ENCODE data around the gene RAB35. TPM values are rescaled to one million over a fixed set of nuclear protein-coding genes. Genes with fewer than 3 reads are reported as not detected.

Gene RAB35
- total RNA-seq, 1 donor from 2014 or later = 44.4 TPM

DNA sequence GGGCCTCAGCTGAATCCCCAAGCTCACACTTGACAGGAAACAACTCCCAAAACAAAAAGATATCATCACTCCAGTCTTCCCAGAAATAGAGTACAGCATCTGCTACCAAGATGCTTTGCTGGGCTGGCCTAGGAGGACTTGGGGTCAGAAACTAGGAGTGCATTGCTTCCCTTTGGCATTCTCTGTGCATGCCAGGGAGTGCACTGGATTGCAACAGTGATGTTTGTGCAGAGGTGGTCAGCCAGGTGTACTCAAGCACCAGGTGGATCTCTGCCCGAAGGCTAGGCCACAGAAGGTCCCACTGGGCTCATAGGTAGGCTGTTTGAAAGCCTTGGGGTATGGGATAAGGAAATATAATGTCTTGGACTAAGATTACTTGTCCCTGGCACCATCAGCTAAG is 51.1 kb downstream of the RAB35 start:
- no peaks in the 10 kb centered on the region for H3K9me3 Mint-ChIP-seq (ENCODE audit: low read depth)
- H3K4me3 Mint-ChIP-seq (ENCODE audit: unreplicated experiment) = no peak overlapping the region
- TF ChIP-seq, protein P1, sequence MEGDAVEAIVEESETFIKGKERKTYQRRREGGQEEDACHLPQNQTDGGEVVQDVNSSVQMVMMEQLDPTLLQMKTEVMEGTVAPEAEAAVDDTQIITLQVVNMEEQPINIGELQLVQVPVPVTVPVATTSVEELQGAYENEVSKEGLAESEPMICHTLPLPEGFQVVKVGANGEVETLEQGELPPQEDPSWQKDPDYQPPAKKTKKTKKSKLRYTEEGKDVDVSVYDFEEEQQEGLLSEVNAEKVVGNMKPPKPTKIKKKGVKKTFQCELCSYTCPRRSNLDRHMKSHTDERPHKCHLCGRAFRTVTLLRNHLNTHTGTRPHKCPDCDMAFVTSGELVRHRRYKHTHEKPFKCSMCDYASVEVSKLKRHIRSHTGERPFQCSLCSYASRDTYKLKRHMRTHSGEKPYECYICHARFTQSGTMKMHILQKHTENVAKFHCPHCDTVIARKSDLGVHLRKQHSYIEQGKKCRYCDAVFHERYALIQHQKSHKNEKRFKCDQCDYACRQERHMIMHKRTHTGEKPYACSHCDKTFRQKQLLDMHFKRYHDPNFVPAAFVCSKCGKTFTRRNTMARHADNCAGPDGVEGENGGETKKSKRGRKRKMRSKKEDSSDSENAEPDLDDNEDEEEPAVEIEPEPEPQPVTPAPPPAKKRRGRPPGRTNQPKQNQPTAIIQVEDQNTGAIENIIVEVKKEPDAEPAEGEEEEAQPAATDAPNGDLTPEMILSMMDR (IDR thresholded peaks at IDR 0.05) = no peak
- no peak for DNase-seq (ENCODE audit: low spot score)
- H3K36me3 Mint-ChIP-seq (ENCODE audit: low read depth) = no peaks in the 10 kb centered on the region
- no peak overlapping the region for H3K27ac Mint-ChIP-seq (ENCODE audit: unreplicated experiment)
- H3K27me3 Mint-ChIP-seq (ENCODE audit: low read depth) = peaks cover 32% of the 10 kb centered on the region
- H3K4me1 Mint-ChIP-seq (ENCODE audit: low read depth) = no peaks in the 10 kb centered on the region

DNA sequence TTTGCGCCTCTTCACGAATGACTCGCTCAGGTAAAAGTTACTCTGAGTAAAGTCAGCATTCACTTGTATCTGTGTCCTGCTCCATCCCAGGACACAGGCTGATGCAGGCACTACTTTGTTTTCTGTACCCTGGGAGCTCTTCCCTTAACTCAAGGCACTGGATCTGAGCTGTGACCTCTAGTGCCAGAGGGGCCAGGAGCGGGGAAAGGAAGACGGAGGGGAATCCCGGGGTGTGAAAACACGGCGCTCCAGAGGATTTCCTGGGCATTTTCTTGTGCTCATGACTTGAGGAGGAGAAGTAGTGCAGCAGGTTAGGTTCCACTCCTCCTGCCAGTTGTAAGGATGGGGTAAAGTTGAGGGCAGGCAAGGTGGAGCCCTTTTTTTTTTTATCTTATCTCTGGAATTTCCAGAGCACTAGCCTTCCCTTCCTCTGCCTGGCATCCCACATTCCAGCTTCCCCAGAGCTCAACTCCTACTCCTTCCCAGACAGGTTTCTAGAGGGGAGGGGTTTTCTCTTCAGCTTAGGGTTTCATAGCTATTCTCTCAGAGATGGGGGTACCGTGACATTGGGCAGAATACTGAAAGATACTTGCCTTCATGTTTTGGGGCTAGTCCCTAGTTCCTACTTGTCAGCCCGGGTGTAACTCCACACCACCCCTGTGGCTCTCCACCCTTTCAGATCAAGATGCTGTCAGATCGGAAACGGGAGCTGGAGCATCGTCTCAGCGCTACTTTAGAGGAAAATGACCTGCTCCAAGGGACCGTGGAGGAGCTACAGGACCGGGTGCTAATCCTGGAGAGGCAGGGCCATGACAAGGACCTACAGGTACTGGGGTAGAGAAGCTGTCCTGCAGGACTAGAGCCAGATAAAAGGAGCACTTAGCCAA is 52.3 kb downstream of the RAB35 start:
- no peaks in the 10 kb centered on the region for H3K4me1 Mint-ChIP-seq (ENCODE audit: low read depth)
- H3K27me3 Mint-ChIP-seq (ENCODE audit: low read depth) = peaks cover 37% of the 10 kb centered on the region
- H3K9me3 Mint-ChIP-seq (ENCODE audit: low read depth) = no peaks in the 10 kb centered on the region
- no peak for DNase-seq (ENCODE audit: low spot score)
- TF ChIP-seq, protein P1 (IDR thresholded peaks at IDR 0.05) = no peak
- H3K36me3 Mint-ChIP-seq (ENCODE audit: low read depth) = no peaks in the 10 kb centered on the region
- H3K4me3 Mint-ChIP-seq (ENCODE audit: unreplicated experiment) = no peak overlapping the region
- H3K27ac Mint-ChIP-seq (ENCODE audit: unreplicated experiment) = no peak overlapping the region

DNA sequence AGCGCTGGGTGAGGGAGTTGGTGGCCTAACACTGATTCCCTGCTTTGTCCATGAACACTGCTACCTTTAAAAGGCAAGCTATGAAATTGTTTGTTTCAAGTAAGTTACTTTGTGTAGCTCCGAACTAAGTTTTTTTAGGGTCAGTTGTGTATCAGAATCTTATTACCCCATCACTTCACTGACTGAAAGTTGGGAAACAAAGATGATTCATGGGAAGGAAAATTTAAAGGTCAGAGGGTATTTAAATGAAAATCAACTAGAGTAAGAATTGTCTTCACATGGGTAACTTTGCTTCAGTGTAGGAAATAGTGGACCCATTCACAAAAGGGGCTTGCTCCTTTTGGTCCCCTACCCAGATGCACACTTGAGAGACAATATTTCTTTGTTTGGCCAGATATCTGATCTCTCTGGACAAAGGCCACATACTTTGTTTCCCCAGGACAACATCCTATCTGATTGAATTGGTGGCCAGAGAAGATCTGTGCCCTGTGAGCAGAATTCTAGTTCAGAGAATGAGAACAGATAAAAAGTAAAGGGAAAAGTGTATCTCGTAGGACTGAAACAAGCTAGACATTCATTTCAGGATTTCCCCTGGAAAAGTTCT is 53.5 kb downstream of the RAB35 start:
- no peaks in the 10 kb centered on the region for H3K36me3 Mint-ChIP-seq (ENCODE audit: low read depth)
- TF ChIP-seq, protein P1 (IDR thresholded peaks at IDR 0.05) = no peak
- no peak for DNase-seq (ENCODE audit: low spot score)

DNA sequence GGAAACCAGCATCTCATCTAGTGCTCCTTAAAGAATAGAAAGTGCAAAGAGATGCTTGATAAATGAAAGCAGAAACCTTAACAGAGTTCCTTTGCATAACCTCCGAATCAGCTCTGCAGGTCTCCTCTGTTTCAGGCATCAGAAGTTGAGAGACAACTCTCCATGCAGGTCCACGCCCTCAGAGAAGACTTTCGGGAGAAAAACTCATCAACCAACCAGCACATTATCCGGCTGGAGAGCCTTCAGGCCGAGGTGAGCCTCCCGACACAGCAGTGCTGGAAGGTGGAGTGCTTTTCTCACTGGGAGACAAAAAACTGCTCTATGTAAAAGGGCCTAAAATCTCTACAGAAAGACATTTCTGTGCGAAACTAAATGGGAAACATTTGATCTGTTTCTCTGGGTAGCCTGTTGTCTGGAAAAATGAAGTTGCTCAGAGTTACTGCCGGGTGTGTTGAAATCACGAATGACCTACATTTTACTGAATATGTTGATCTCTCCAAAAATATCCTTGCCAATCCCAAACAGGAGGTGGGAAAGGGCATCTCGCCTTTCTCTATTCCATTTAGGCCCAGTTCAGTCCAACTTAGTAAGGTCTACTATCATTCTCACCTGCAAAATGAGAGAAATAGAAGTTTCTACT is 54.9 kb downstream of the RAB35 start:
- Mint-ChIP-seq H3K27ac (ENCODE audit: unreplicated experiment) (no peak overlapping the region), H3K9me3 (ENCODE audit: low read depth) (no peaks in the 10 kb centered on the region), H3K4me1 (ENCODE audit: low read depth) (no peaks in the 10 kb centered on the region), H3K27me3 (ENCODE audit: low read depth) (peaks cover 35% of the 10 kb centered on the region), H3K4me3 (ENCODE audit: unreplicated experiment) (no peak overlapping the region), H3K36me3 (ENCODE audit: low read depth) (no peaks in the 10 kb centered on the region)
- TF ChIP-seq, protein P1 (IDR thresholded peaks at IDR 0.05) = no peak
- DNase-seq (ENCODE audit: low spot score) = no peak

More for the DNA sequence above, 53.5 kb downstream of the RAB35 start:
- Mint-ChIP-seq H3K4me3 (ENCODE audit: unreplicated experiment) (no peak overlapping the region), H3K27ac (ENCODE audit: unreplicated experiment) (no peak overlapping the region), H3K9me3 (ENCODE audit: low read depth) (no peaks in the 10 kb centered on the region), H3K27me3 (ENCODE audit: low read depth) (peaks cover 36% of the 10 kb centered on the region), H3K4me1 (ENCODE audit: low read depth) (no peaks in the 10 kb centered on the region)

- H3K27me3 Mint-ChIP-seq (ENCODE audit: low read depth) = peaks cover 33% of the 10 kb centered on the region
- no peaks in the 10 kb centered on the region for H3K4me1 Mint-ChIP-seq (ENCODE audit: low read depth)
- TF ChIP-seq, protein P1 (IDR thresholded peaks at IDR 0.05) = no peak
- H3K27ac Mint-ChIP-seq (ENCODE audit: unreplicated experiment) = no peak overlapping the region
- H3K36me3 Mint-ChIP-seq (ENCODE audit: low read depth) = no peaks in the 10 kb centered on the region
- DNase-seq (ENCODE audit: low spot score) = no peak
- no peak overlapping the region for H3K4me3 Mint-ChIP-seq (ENCODE audit: unreplicated experiment)
- H3K9me3 Mint-ChIP-seq (ENCODE audit: low read depth) = no peaks in the 10 kb centered on the region
Observed at GRCh38 chr12:120060717-120061116, 55.8 kb downstream of the RAB35 start.
